NCI-H345 treated with DMSO at 0.1 percent for 48 hours (cell line): ENCODE results near the gene PPP1R14C.

Source experiments
- DNase-seq: peaks from one replicate; lab custom pipeline; 2025; ENCODE audit not compliant: unreplicated experiment; lab: John Stamatoyannopoulos, UW

The PPP1R14C gene

GRCh38 chr6:150245148-150245935 is 102.5 kb downstream of the PPP1R14C start:
- no peak for DNase-seq

- DNase-seq = no peak
Measured at GRCh38 chr6:150247803-150248202, 105.0 kb downstream of the PPP1R14C start.

GRCh38 chr6:150248300-150248699 is 105.5 kb downstream of the PPP1R14C start:
- DNase-seq = no peak

- no peak for DNase-seq
Measured at GRCh38 chr6:150249261-150249660, 106.4 kb downstream of the PPP1R14C start.

GRCh38 chr6:150250826-150251225 is 108.0 kb downstream of the PPP1R14C start:
- no peak for DNase-seq

- DNase-seq = no peak
Measured at GRCh38 chr6:150251566-150252186, 108.8 kb downstream of the PPP1R14C start.

- DNase-seq = no peak
Measured at GRCh38 chr6:150252714-150253444, 110.0 kb downstream of the PPP1R14C start.

- no peak for DNase-seq
Measured at GRCh38 chr6:150253489-150253888, 110.6 kb downstream of the PPP1R14C start.

- no peak for DNase-seq
Measured at GRCh38 chr6:150254770-150255169, 111.9 kb downstream of the PPP1R14C start.

- no peak for DNase-seq
Measured at GRCh38 chr6:150255840-150256239, 113.0 kb downstream of the PPP1R14C start.

GRCh38 chr6:150256618-150257272 is 113.9 kb downstream of the PPP1R14C start:
- DNase-seq = no peak

GRCh38 chr6:150258381-150258780 is 115.5 kb downstream of the PPP1R14C start:
- no peak for DNase-seq

GRCh38 chr6:150260931-150261330 is 118.1 kb downstream of the PPP1R14C start:
- no peak for DNase-seq

GRCh38 chr6:150261997-150262697 is 119.3 kb downstream of the PPP1R14C start:
- no peak for DNase-seq

- DNase-seq = no peak
Measured at GRCh38 chr6:150263765-150264404, 121.0 kb downstream of the PPP1R14C start.

- no peak for DNase-seq
Measured at GRCh38 chr6:150266309-150266708, 123.5 kb downstream of the PPP1R14C start.

GRCh38 chr6:150266963-150267685 is 124.3 kb downstream of the PPP1R14C start:
- DNase-seq = no peak

GRCh38 chr6:150267686-150268561 is 125.1 kb downstream of the PPP1R14C start:
- DNase-seq = no peak
